Brain microvascular endothelial cell (primary cell): ENCODE results near the gene SNRNP70.
"Not testable (repeated sequence)": the region's sequence is repeated elsewhere in the genome, so short reads cannot be mapped to it uniquely, and the experiment has no call there.

Experiments used
- DNase-seq: peaks from one replicate; pipeline ENCODE4 v3.0.0-alpha.2; 2020
- H3K27ac ChIP-seq: fragments of 250-450 bp; sonication (Bioruptor Pico); 2 replicates; pipeline ENCODE4 v1.5.1; 2020; ENCODE audit warnings: mild to moderate bottlenecking, moderate library complexity
- H3K27me3 ChIP-seq: fragments of 250-450 bp; sonication (Bioruptor Pico); replicated peaks from 2 replicates; pipeline ENCODE4 v1.5.1; 2020; ENCODE audit warnings: mild to moderate bottlenecking
- H3K36me3 ChIP-seq: fragments of 250-450 bp; sonication (Bioruptor Pico); replicated peaks from 2 replicates; pipeline ENCODE4 v1.5.1; 2020; ENCODE audit warnings: mild to moderate bottlenecking
- H3K4me3 ChIP-seq: 2 replicates; pipeline ENCODE4 v1.5.1; 2011; ENCODE audit warnings: low read depth, mild to moderate bottlenecking, control low read depth, low read length, moderate library complexity
- CTCF ChIP-seq: IDR thresholded peaks from 2 replicates; pipeline ENCODE4 v1.5.1; 2011; ENCODE audit warnings: low read depth, mild to moderate bottlenecking, moderate library complexity, low read length, control low read depth, inconsistent platforms; ENCODE audit errors: missing control alignments
- in situ Hi-C: cut with HindIII; loops from 2 replicates; pipeline ENCODE4 v1.10.0; 2017; ENCODE audit warnings: low sequenced_read_pairs, low pct_ligation_motif_present

Gene SNRNP70

GRCh38 chr19:49085020-49085867 is at the start of gene SNRNP70:
TSS of gene SNRNP70 (plus strand) at chr19:49085451. CDS start at chr19:49086415, 964 bp downstream.
- peak; percentile 99 for DNase-seq
- no peaks in the 10 kb centered on the region for H3K27me3 ChIP-seq
- no peak for TF ChIP-seq CTCF
- H3K4me3 ChIP-seq, result peak within 1 kb of the TSS; percentile 96
- peaks cover 28% of the 10 kb centered on the region for H3K36me3 ChIP-seq
- in situ Hi-C loops, result no loop called here
- peak within 1 kb of the TSS; percentile 86 for H3K27ac ChIP-seq

GRCh38 chr19:49036815-49037214 is 48.4 kb upstream of the SNRNP70 start, which contains the start of gene CGB1:
TSS of gene CGB1 (minus strand) at chr19:49036895. CDS start at chr19:49036711, 184 bp downstream.
- H3K4me3 ChIP-seq, H3K27ac ChIP-seq, in situ Hi-C loops, DNase-seq, H3K36me3 ChIP-seq, H3K27me3 ChIP-seq: not testable (repeated sequence)
- TF ChIP-seq CTCF, result peak; percentile 73

GRCh38 chr19:49038111-49038510 is 47.1 kb upstream of the SNRNP70 start:
- in situ Hi-C loops, H3K27me3 ChIP-seq, H3K36me3 ChIP-seq, H3K4me3 ChIP-seq, H3K27ac ChIP-seq, DNase-seq: not testable (repeated sequence)

GRCh38 chr19:49038557-49039276 is 46.5 kb upstream of the SNRNP70 start:
- in situ Hi-C loops, H3K27me3 ChIP-seq, H3K36me3 ChIP-seq, H3K4me3 ChIP-seq: not testable (repeated sequence)
- DNase-seq, result peak; percentile 72
- H3K27ac ChIP-seq, result peak overlapping the region; percentile 31

- H3K36me3 ChIP-seq, H3K4me3 ChIP-seq, H3K27me3 ChIP-seq, DNase-seq, in situ Hi-C loops, H3K27ac ChIP-seq: not testable (repeated sequence)
Measured at GRCh38 chr19:49039736-49040135, 45.5 kb upstream of the SNRNP70 start.

GRCh38 chr19:49042177-49042576 is 43.1 kb upstream of the SNRNP70 start:
- Histone ChIP-seq H3K4me3 (no peak overlapping the region), H3K27ac (no peak overlapping the region), H3K27me3 (no peaks in the 10 kb centered on the region), H3K36me3 (no peaks in the 10 kb centered on the region)
- peak; percentile 47 for DNase-seq
- TF ChIP-seq CTCF, result no peak
- in situ Hi-C loops, result no loop called here

- H3K27me3 ChIP-seq, H3K36me3 ChIP-seq, DNase-seq, H3K27ac ChIP-seq, in situ Hi-C loops, H3K4me3 ChIP-seq: not testable (repeated sequence)
Measured at GRCh38 chr19:49042666-49043065, 42.6 kb upstream of the SNRNP70 start.

- DNase-seq, H3K27me3 ChIP-seq, in situ Hi-C loops, H3K27ac ChIP-seq, H3K4me3 ChIP-seq, H3K36me3 ChIP-seq: not testable (repeated sequence)
Measured at GRCh38 chr19:49043548-49043947, 41.7 kb upstream of the SNRNP70 start, which contains the start of gene CGB5. TSS of gene CGB5 (plus strand) at chr19:49043848. CDS start at chr19:49044210, 362 bp downstream.

GRCh38 chr19:49049011-49049410 is 36.2 kb upstream of the SNRNP70 start, which contains the start of gene CGB8:
TSS of gene CGB8 (minus strand) at chr19:49049111. CDS start at chr19:49048739, 372 bp downstream.
- H3K27ac ChIP-seq, in situ Hi-C loops, DNase-seq, H3K27me3 ChIP-seq, H3K4me3 ChIP-seq, H3K36me3 ChIP-seq: not testable (repeated sequence)

- DNase-seq, H3K4me3 ChIP-seq, in situ Hi-C loops, H3K27me3 ChIP-seq, H3K36me3 ChIP-seq, H3K27ac ChIP-seq: not testable (repeated sequence)
Measured at GRCh38 chr19:49049834-49050233, 35.4 kb upstream of the SNRNP70 start.
